CD4-positive, alpha-beta T cell treated with Interleukin-4 for 1 hour (primary cell): ENCODE results near the gene FAH.

ENCODE experiments used
- DNase-seq, 2 donors: peaks; one replicate each; pipeline ENCODE4 v3.0.0-alpha.2; 2020 to 2022

FAH gene

GRCh38 chr15:80174017-80174746 is 21.4 kb downstream of the FAH start:
- DNase-seq, result no peak

- DNase-seq, result no peak
Measured at GRCh38 chr15:80175436-80175835, 22.6 kb downstream of the FAH start.

GRCh38 chr15:80176443-80176842 is 23.6 kb downstream of the FAH start:
- no peak for DNase-seq

- no peak for DNase-seq
Measured at GRCh38 chr15:80177156-80177555, 24.4 kb downstream of the FAH start.

GRCh38 chr15:80179025-80179759 is 26.4 kb downstream of the FAH start:
- DNase-seq, result no peak

GRCh38 chr15:80179935-80180334 is 27.1 kb downstream of the FAH start:
- DNase-seq, result no peak

- DNase-seq, result no peak
Measured at GRCh38 chr15:80180468-80180867, 27.7 kb downstream of the FAH start.

GRCh38 chr15:80180986-80181385 is 28.2 kb downstream of the FAH start:
- no peak for DNase-seq

GRCh38 chr15:80182611-80183261 is 29.9 kb downstream of the FAH start:
- no peak for DNase-seq

- no peak for DNase-seq
Measured at GRCh38 chr15:80183306-80183705, 30.5 kb downstream of the FAH start.

GRCh38 chr15:80183886-80184285 is 31.1 kb downstream of the FAH start:
- no peak for DNase-seq

GRCh38 chr15:80184554-80184953 is 31.8 kb downstream of the FAH start:
- DNase-seq, result no peak

- DNase-seq, result no peak
Measured at GRCh38 chr15:80185152-80185551, 32.4 kb downstream of the FAH start.

- DNase-seq, result no peak
Measured at GRCh38 chr15:80186066-80186465, 33.3 kb downstream of the FAH start.

- DNase-seq, result no peak
Measured at GRCh38 chr15:80186597-80186996, 33.8 kb downstream of the FAH start.

GRCh38 chr15:80188251-80188650 is 35.5 kb downstream of the FAH start:
- DNase-seq, result no peak

- DNase-seq, result no peak
Measured at GRCh38 chr15:80191198-80191597, 38.4 kb downstream of the FAH start.

- DNase-seq, result no peak
Measured at GRCh38 chr15:80191897-80192595, 39.2 kb downstream of the FAH start.

GRCh38 chr15:80194186-80194585 is 41.4 kb downstream of the FAH start:
- DNase-seq, result no peak

GRCh38 chr15:80194914-80195313 is 42.1 kb downstream of the FAH start:
- DNase-seq, result no peak

GRCh38 chr15:80199366-80199765 is 46.6 kb downstream of the FAH start:
- no peak for DNase-seq

GRCh38 chr15:80199869-80200268 is 47.1 kb downstream of the FAH start:
- DNase-seq, result no peak

GRCh38 chr15:80201256-80202015 is 48.6 kb downstream of the FAH start:
- DNase-seq, result no peak
